A673 (cell line): ENCODE data around the gene PDE10A.

Experiments
- CTCF ChIP-seq: fragments of 300-800, 200-600 bp; sonication (generic); conservative IDR thresholded peaks from 2 replicates; pipeline ENCODE4 v1.5.1; 2017; ENCODE audit warnings: low read depth, mild to moderate bottlenecking, antibody characterized with exemption, low read length, moderate library complexity, mixed read lengths
- EZH2 ChIP-seq: fragments of 200-600 bp; sonication (generic); IDR thresholded peaks from 2 replicates; pipeline ENCODE4 v1.6.1; 2017; ENCODE audit warnings: borderline replicate concordance, low read depth, mild to moderate bottlenecking, mixed read lengths, antibody characterized with exemption, low read length; ENCODE audit not compliant: poor library complexity, severe bottlenecking

- no peak for TF ChIP-seq CTCF
- TF ChIP-seq EZH2 = no peak
These were observed 17.1 kb downstream of the PDE10A start for GRCh38 chr6:165645919-165646318.
